Trophoblast cell (in vitro differentiated cells and primary cell): ENCODE results near the gene RGS5.

Experiments used
- DNase-seq, 2 donors: peaks; one replicate each; pipeline ENCODE4 v3.0.0-alpha.2; 2016
- H2AFZ ChIP-seq: 2 replicates; pipeline ENCODE4 v1.6.1; 2013; ENCODE audit warnings: low read length, moderate library complexity, mild to moderate bottlenecking; ENCODE audit not compliant: insufficient read depth, poor library complexity
- H2AK5ac ChIP-seq: 2 replicates; pipeline ENCODE4 v1.6.1; 2013; ENCODE audit warnings: mild to moderate bottlenecking, low read length
- H2BK120ac ChIP-seq: 2 replicates; pipeline ENCODE4 v1.6.1; 2013; ENCODE audit warnings: low read length, mild to moderate bottlenecking, moderate library complexity; ENCODE audit not compliant: insufficient read depth, poor library complexity
- H2BK12ac ChIP-seq: 2 replicates; pipeline ENCODE4 v1.6.1; 2013; ENCODE audit warnings: mild to moderate bottlenecking, low read length, moderate library complexity
- H2BK5ac ChIP-seq: 2 replicates; pipeline ENCODE4 v1.6.1; 2013; ENCODE audit warnings: low read length, low read depth, moderate library complexity, mild to moderate bottlenecking; ENCODE audit not compliant: poor library complexity
- H3K14ac ChIP-seq: 2 replicates; pipeline ENCODE4 v1.6.1; 2013; ENCODE audit warnings: mild to moderate bottlenecking, low read length
- H3K18ac ChIP-seq: 2 replicates; pipeline ENCODE4 v1.6.1; 2013; ENCODE audit warnings: mild to moderate bottlenecking, low read length
- H3K23ac ChIP-seq: 2 replicates; pipeline ENCODE4 v1.6.1; 2013; ENCODE audit warnings: low read length
- H3K27ac ChIP-seq: 2 replicates; pipeline ENCODE4 v1.5.1; 2013; ENCODE audit warnings: low read depth, mild to moderate bottlenecking, inconsistent platforms, low read length, moderate library complexity
- H3K27me3 ChIP-seq: 2 replicates; pipeline ENCODE4 v1.6.1; 2013; ENCODE audit warnings: inconsistent platforms, mild to moderate bottlenecking, low read length, moderate library complexity; ENCODE audit not compliant: insufficient read depth
- H3K36me3 ChIP-seq, 2 experiments: 1 replicate in 1 of 2; 2 replicates in 1 of 2; pipeline ENCODE4 v1.6.1; 2013; ENCODE audit warnings: low read length in 2 of 2, mild to moderate bottlenecking in 2 of 2, moderate library complexity in 1 of 2; ENCODE audit not compliant: insufficient read depth in 2 of 2, control insufficient read depth in 1 of 2
- H3K4ac ChIP-seq: 2 replicates; pipeline ENCODE4 v1.6.1; 2013; ENCODE audit warnings: low read depth, mild to moderate bottlenecking, low read length, moderate library complexity
- H3K4me1 ChIP-seq, 2 experiments: 1 replicate in 1 of 2; 2 replicates in 1 of 2; pipeline ENCODE4 v1.6.1; 2013; ENCODE audit warnings: low read length in 2 of 2, mild to moderate bottlenecking in 2 of 2, moderate library complexity in 1 of 2; ENCODE audit not compliant: insufficient read depth in 2 of 2, control insufficient read depth in 1 of 2
- H3K4me2 ChIP-seq: 2 replicates; pipeline ENCODE4 v1.6.1; 2013; ENCODE audit warnings: inconsistent platforms, mild to moderate bottlenecking, low read length, moderate library complexity
- H3K4me3 ChIP-seq: 2 replicates; pipeline ENCODE4 v1.5.1; 2013; ENCODE audit warnings: mild to moderate bottlenecking, low read depth, low read length, inconsistent platforms
- H3K79me1 ChIP-seq: one replicate; pipeline ENCODE4 v1.6.1; 2013; ENCODE audit warnings: low read length
- H3K79me2 ChIP-seq: 2 replicates; pipeline ENCODE4 v1.6.1; 2013; ENCODE audit warnings: low read length, mild to moderate bottlenecking; ENCODE audit not compliant: control insufficient read depth, insufficient read depth, poor library complexity
- H3K9ac ChIP-seq: 2 replicates; pipeline ENCODE4 v1.6.1; 2013; ENCODE audit warnings: mild to moderate bottlenecking, low read length
- H3K9me3 ChIP-seq: 2 replicates; pipeline ENCODE4 v1.6.1; 2013; ENCODE audit warnings: low read depth, mild to moderate bottlenecking, control low read depth, inconsistent platforms, low read length; ENCODE audit not compliant: insufficient read depth
- H4K12ac ChIP-seq: 2 replicates; pipeline ENCODE4 v1.6.1; 2013; ENCODE audit warnings: low read depth, mild to moderate bottlenecking, low read length, moderate library complexity
- H4K8ac ChIP-seq: 2 replicates; pipeline ENCODE4 v1.6.1; 2013; ENCODE audit warnings: low read depth, mild to moderate bottlenecking, low read length, moderate library complexity
- H4K91ac ChIP-seq: one replicate; pipeline ENCODE4 v1.6.1; 2013; ENCODE audit warnings: low read depth, mild to moderate bottlenecking, low read length, moderate library complexity
- WGBS: extraction: QIAGEN DNeasy Blood & Tissue Kit; methylation state at CpG from one replicate; pipeline ENCODE4 v1.1.7; 2013; ENCODE audit warnings: missing lambda C conversion rate; ENCODE audit not compliant: insufficient read length, insufficient coverage; ENCODE audit errors: extremely low coverage; 5-methylcytosine and 5-hydroxymethylcytosine counted together

The RGS5 gene

DNA sequence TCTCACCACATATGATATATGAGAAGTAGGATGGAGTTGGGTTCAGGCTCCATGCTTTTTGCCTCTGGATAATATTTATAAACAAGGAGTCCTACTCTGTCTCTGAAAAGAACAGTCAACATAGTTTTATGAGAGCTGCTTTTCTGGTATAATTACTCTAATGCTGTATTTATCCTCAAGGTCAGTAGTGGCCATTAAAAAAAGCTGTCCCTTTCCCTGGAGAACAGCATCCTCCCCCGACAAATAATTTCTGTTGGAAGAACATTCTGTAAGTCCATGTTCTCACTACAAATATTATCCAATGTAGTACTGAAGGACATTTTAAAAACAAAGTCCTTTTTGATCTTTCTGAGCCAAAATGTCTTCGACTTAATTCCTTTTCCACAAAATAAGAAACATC lies 9.0 kb upstream of the RGS5 start:
- no peak overlapping the region for H3K4me3 ChIP-seq
- no peak overlapping the region for H3K18ac ChIP-seq
- no peak overlapping the region for H3K4me2 ChIP-seq
- H2AK5ac ChIP-seq: no peak overlapping the region
- no peak overlapping the region for H3K23ac ChIP-seq
- H3K27me3 ChIP-seq: no peaks in the 10 kb centered on the region
- no peak overlapping the region for H2BK5ac ChIP-seq
- DNase-seq: no peak
- H4K12ac ChIP-seq: no peak overlapping the region
- no peak overlapping the region for H2BK12ac ChIP-seq
- H4K91ac ChIP-seq: no peak overlapping the region
- no peak overlapping the region for H2BK120ac ChIP-seq
- no peak overlapping the region for H3K27ac ChIP-seq
- H3K4me1 ChIP-seq: no peaks in the 10 kb centered on the region
- H3K79me2 ChIP-seq: no peaks in the 10 kb centered on the region
- H3K9me3 ChIP-seq: no peaks in the 10 kb centered on the region
- no peaks in the 10 kb centered on the region for H3K36me3 ChIP-seq
- no peak overlapping the region for H2AFZ ChIP-seq
- H4K8ac ChIP-seq: no peak overlapping the region
- no peaks in the 10 kb centered on the region for H3K79me1 ChIP-seq
- no peak overlapping the region for H3K14ac ChIP-seq
- WGBS: no CpG with 5 or more reads among the region's 2 CpGs
- H3K4ac ChIP-seq: no peak overlapping the region
- no peak overlapping the region for H3K9ac ChIP-seq

DNA sequence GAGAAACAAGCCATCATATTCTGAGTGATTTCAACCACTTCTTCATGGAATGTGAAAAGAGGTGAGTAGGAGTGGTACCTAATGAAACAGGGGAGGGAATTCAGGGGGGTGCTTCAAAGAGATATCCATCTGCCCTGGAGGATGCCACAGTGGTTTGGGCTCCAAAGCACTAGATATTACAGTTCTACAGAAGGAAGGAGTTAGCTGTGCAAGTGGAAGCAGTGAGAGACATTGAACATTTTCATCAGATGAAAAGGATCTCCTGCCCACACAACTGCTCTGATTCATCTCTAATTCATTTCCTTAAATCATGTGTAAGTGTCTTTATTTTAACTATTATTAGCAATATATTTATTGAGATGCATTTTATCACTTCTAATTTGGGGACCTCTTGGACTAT lies 2.8 kb upstream of the RGS5 start:
- no peaks in the 10 kb centered on the region for H3K9me3 ChIP-seq
- no peaks in the 10 kb centered on the region for H3K79me2 ChIP-seq
- no peak overlapping the region for H3K4me3 ChIP-seq
- no peaks in the 10 kb centered on the region for H3K36me3 ChIP-seq
- no peak overlapping the region for H3K4me2 ChIP-seq
- H4K12ac ChIP-seq: no peak overlapping the region
- H3K27me3 ChIP-seq: no peaks in the 10 kb centered on the region
- H4K8ac ChIP-seq: no peak overlapping the region
- H2AK5ac ChIP-seq: no peak overlapping the region
- H3K9ac ChIP-seq: no peak overlapping the region
- H2BK5ac ChIP-seq: no peak overlapping the region
- no peak overlapping the region for H3K4ac ChIP-seq
- no peak overlapping the region for H3K18ac ChIP-seq
- no peak overlapping the region for H4K91ac ChIP-seq
- H3K23ac ChIP-seq: no peak overlapping the region
- H3K27ac ChIP-seq: no peak overlapping the region
- no peaks in the 10 kb centered on the region for H3K79me1 ChIP-seq
- no peak overlapping the region for H3K14ac ChIP-seq
- no peak overlapping the region for H2BK12ac ChIP-seq
- no peak overlapping the region for H2BK120ac ChIP-seq
- no peak for DNase-seq
- H2AFZ ChIP-seq: no peak overlapping the region
- peaks cover 5% of the 10 kb centered on the region in 2 experiments for H3K4me1 ChIP-seq

DNA sequence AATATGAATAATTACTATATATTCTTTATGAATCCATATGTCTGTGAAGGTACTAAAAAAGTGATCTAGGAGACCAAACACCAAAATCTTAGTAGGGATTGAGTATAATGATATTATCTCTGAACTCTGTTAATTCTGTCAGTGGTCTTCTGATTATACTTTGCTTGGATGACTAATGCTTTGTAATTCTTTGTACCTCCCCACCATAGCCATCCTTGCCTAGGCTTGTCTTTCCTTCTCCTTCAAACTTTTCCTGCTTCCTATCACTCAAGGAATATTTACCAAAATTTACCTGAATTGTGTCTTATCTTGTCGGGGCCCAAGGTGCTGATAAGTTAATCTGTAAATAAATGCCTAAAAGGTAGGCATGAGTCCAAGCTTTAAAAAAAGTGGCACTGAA lies 845 bp upstream of the RGS5 start:
- Histone ChIP-seq H3K14ac (no peak overlapping the region), H3K79me1 (no peaks in the 10 kb centered on the region), H4K91ac (no peak overlapping the region), H2BK5ac (no peak overlapping the region), H3K36me3 (no peaks in the 10 kb centered on the region), H3K4me2 (no peak overlapping the region), H4K12ac (no peak overlapping the region), H2AK5ac (no peak overlapping the region), H3K4me3 (no peak overlapping the region), H3K9ac (no peak overlapping the region), H3K23ac (no peak overlapping the region), H2AFZ (no peak overlapping the region), H3K27ac (no peak overlapping the region), H3K4me1 (peaks cover 5% of the 10 kb centered on the region in 2 experiments), H2BK12ac (no peak overlapping the region), H3K18ac (no peak overlapping the region), H3K79me2 (no peaks in the 10 kb centered on the region), H3K9me3 (no peaks in the 10 kb centered on the region), H4K8ac (no peak overlapping the region), H3K4ac (no peak overlapping the region), H3K27me3 (no peaks in the 10 kb centered on the region), H2BK120ac (no peak overlapping the region)
- no CpG with 5 or more reads among the region's 1 CpG for WGBS
- DNase-seq: no peak

DNA sequence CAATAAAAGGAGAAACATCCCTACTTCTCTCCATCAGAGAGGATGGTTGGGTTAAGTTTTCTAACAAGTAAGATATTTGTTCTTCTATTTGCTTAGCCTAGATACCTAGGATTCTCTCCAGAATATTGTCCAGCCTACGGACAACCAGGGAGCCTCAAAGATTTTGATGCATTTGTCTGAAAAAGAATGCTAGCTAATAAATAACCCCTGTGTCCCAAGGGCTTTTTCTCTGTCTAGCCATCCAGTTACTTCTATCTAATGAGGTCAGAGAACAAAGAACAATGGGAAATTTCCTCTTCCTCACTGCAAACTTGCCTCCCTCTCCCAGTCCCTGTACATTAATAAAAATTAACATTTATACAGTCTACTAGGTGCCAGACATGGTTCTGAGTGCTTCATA lies 810 bp downstream of the RGS5 start:
- no peaks in the 10 kb centered on the region for H3K9me3 ChIP-seq
- no CpG with 5 or more reads among the region's 1 CpG for WGBS
- H4K91ac ChIP-seq: no peak overlapping the region
- no peak overlapping the region for H3K27ac ChIP-seq
- no peak overlapping the region for H2BK12ac ChIP-seq
- H3K36me3 ChIP-seq: no peaks in the 10 kb centered on the region
- H3K79me1 ChIP-seq: no peaks in the 10 kb centered on the region
- no peak overlapping the region for H3K4me3 ChIP-seq
- no peak overlapping the region for H4K12ac ChIP-seq
- no peaks in the 10 kb centered on the region for H3K79me2 ChIP-seq
- no peaks in the 10 kb centered on the region for H3K27me3 ChIP-seq
- H3K23ac ChIP-seq: no peak overlapping the region
- no peak overlapping the region for H2BK120ac ChIP-seq
- no peak overlapping the region for H2BK5ac ChIP-seq
- DNase-seq: no peak
- no peak overlapping the region for H4K8ac ChIP-seq
- H3K4ac ChIP-seq: no peak overlapping the region
- H2AFZ ChIP-seq: no peak overlapping the region
- H3K14ac ChIP-seq: no peak overlapping the region
- H3K4me2 ChIP-seq: no peak overlapping the region
- no peak overlapping the region for H3K9ac ChIP-seq
- H2AK5ac ChIP-seq: no peak overlapping the region
- H3K18ac ChIP-seq: no peak overlapping the region
- peaks cover 5% of the 10 kb centered on the region in 2 experiments for H3K4me1 ChIP-seq

DNA sequence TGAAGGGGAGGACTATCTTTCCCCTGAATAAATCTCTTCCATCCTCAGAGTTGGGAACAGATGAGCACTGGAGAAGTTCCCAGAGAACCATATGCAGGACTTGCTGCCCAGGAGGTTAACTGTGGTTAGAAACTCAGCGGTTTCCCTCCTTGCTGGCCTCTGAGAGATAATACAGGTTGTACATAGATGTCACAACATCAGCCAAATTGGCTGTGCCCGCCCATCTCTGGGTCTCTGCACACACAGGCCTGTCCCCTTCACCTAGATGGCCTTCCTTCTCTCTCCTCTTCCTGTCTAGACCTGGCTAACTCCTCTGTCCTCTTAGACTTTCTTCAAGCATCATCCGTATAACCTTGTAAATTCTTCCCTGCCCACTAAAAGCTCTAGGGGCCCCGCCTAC lies 5.7 kb downstream of the RGS5 start:
- Histone ChIP-seq H3K4me2 (no peak overlapping the region), H3K36me3 (no peaks in the 10 kb centered on the region), H3K4ac (no peak overlapping the region), H3K27me3 (no peaks in the 10 kb centered on the region), H2AFZ (no peak overlapping the region), H3K79me2 (no peaks in the 10 kb centered on the region), H3K14ac (no peak overlapping the region), H3K27ac (no peak overlapping the region), H3K18ac (no peak overlapping the region), H3K9me3 (no peaks in the 10 kb centered on the region), H2BK5ac (no peak overlapping the region), H4K91ac (no peak overlapping the region), H3K23ac (no peak overlapping the region), H2BK12ac (no peak overlapping the region), H3K4me1 (no peaks in the 10 kb centered on the region), H4K8ac (no peak overlapping the region), H2AK5ac (no peak overlapping the region), H2BK120ac (no peak overlapping the region), H3K4me3 (no peak overlapping the region), H3K9ac (no peak overlapping the region), H4K12ac (no peak overlapping the region), H3K79me1 (no peaks in the 10 kb centered on the region)
- no CpG with 5 or more reads among the region's 4 CpGs for WGBS
- no peak for DNase-seq
